Measurements from ENCODE around the gene MEPCE.
"Not testable (repeated sequence)": the region's sequence is repeated elsewhere in the genome, so short reads cannot be mapped to it uniquely, and the experiment has no call there.

MEPCE gene

DNA sequence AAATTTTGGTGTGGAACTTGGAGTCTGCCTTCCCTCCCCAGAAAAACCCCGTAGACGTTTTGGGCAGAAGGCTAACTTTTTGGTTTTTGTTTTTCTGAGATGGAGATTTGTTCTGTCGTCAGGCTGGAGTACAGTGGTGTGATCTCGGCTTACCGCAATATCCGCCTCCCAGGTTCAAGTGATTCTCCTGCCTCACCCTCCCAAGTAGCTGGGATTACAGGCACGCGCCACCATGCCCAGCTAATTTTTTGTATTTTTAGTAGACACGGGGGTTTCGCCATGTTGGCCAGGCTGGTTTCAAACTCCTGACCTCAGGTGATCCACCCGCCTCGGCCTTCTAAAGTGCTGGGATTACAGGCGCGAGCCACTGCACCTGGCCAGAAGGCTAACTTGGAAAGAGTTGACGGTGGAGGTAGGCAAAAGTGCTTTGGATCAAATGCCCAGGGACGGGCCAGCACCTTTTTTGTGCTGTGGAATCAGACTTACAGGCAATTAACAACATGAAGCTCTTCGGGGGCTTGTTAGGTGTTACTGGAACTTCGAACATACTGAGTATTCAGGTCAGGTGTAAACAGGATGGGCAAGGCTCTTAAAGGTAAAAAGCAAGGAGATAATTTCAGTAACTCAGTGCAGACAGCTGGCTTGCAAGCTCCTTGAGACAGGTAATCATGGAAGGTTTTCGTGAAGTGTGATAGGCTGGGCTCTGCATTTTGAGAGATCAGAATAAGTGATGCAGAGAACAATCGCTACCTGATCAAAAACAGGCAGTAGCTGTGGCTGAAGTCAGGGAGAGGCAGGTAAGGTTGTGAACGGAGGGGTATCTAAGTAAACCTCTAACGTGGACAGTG, 4.9 kb downstream of the MEPCE start:
- no peak for DNase-seq

DNA sequence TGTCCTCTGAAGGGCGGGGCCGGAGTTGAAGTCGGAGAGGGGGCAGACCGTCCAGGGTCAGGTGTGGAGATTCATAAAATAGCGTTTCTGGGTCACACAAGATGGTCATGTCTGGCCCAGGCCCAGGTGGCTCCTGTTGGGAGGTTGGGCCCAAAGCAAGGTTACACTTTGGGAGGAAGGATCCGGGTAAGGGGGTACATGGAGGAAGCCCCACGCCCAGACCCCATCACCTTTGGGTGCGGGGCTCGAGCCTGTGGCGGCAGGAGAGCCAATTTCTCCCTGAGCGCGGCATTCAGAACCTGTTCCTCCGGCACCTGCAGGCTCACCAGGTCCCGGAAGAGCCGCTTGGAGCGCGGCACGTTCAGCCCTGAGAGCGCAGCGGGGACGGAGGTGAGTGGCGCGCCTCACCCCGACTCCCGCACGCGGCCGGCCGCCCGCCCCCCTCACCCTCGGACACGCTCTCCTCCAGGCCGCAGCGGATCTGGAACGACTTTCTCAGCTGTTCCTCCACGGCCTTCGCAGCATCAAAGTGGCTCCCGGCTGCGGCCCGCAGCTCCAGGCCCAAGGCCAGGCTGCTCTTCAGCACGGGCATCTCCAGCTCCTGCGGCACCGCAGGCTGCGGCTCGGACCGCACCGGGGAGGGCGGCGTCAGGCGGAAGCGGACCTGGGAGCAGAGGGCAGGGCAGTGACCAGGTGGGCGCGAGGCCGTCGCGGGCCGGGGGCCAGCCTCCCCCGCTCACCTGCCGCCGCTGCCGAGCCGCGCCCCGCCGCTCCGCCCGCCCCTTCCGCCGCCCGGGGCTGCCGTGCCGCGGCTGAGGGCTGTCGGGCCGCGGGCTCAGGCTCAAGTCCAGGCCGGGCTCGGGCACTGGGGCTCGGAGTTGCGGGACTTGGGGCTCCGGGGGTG, 6.0 kb downstream of the MEPCE start:
- peak; percentile 36 for DNase-seq

DNA sequence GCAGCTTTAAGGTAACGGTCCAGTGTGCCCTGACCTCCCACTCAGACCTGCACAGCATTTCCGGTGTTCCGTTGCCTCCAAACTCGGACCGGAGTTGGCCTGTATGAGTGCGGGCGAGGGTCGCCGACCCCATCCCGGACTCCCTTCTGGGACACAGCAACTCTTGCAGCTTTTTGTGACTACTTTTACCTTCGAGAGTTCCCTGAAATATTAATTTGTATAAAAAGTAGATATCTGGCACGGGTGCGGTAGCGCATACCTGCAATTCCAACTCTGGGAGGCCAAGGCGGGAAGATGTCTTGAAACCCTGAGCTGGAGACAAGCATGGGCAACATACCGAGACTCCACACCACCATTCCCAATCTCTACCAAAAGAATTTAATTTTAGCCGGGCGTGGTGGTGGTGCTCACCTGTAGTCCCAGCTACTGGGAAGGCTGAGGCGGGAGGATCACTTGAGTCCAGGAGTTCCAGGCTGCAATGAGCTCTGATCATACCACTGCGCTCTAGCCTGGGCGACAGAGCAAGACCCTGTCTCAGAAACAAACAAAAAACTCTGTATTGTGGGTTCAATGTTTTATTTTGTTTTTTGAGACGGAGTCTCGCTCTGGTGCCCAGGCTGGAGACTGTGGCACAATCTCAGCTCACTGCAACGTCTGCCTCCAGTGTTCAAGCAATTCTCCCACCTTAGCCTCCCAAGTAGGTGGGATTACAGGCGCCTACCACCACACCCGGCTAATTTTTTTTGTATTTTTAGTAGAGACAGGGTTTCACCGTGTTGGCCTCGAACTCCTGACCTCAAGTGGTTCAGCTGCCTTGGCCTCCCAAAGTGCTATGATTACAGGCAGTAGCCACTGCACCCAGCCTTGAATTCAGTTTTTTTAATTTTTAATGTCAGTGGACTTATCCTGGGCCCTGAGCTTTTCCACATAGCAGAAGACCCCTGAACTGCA, 7.8 kb downstream of the MEPCE start:
- DNase-seq = no peak

DNA sequence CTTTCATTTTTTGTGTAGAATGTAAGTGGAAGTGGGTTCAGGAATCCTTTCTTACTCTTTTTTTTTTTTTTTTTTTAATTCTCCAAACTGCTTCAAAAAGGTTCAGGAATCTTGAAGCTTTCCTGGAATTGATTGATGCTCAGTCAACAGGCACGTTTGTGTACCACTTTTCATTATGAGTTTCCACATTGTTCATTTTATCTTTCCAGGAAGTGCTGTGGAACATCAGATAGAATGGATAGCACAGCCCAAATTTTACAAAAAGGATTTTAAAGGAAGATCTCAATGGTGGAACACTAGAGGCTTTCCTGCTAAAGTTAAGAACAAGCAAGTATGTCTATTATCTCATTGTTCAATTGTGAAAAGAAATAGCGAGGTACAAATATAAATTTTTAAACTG, 8.5 kb downstream of the MEPCE start:
- DNase-seq = no peak

DNA sequence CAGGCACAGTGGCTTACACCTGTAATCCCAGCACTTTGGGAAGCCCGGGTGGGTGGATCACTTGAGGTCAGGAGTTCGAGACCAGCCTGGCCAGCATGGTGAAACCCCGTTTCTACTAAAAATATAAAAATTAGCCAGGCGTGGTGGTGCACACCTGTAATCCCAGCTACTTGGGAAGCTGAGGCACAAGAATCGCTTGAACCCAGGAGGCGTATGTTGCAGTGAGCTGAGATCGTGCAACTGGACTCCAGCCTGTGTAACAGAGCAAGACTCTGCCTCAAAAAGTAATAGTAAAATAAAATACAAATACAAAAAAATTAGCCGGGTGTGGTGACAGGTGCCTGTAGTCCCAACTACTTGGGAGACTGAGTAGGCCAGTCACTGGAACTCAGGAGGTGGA, 9.1 kb downstream of the MEPCE start:
- not testable (repeated sequence) for DNase-seq

GRCh38 chr7:100439244-100439643, 9.6 kb downstream of the MEPCE start:
- DNase-seq = not testable (repeated sequence)

DNA sequence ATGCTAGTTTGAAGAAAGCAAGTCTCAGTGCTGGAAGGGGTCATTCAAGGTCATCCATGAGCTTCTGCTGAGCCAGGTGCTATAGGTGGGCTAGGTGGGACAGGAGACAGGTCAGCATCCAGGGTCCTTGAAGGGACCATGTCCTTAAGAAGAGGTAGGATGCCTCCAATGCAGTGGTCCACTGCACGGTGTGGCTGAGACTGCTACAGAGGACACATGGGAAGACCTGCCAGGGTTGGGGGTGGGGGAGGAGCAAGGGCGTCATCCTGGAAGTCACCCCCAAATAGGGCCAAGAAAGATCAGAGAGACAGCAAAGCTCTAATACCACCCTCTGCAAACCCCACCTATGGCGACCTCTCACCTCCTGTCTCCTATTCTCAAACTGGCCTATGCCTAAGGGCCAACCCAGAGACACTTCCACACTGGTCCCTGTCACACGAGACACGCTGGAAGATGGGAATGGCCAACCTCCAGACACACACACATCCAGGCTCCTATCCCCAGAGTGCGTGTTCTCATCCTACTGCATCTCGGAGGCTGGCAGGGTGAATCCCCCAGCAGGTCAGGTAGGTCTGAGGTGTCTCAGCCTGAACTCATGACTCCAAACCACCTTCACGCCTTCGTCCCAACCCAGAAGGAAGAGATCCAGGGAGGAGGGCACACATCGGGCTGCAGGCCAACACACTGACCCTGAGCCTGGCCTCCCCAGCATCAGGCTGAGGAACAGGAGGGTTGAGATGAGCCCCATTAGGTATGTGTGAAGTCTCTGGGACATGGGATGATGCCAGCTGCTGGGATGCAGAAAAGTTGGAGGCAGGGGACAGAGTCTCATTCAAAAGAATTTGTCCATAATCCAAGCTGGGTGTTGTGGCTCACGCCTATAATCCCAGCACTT, 12.3 kb downstream of the MEPCE start:
- DNase-seq = no peak

DNA sequence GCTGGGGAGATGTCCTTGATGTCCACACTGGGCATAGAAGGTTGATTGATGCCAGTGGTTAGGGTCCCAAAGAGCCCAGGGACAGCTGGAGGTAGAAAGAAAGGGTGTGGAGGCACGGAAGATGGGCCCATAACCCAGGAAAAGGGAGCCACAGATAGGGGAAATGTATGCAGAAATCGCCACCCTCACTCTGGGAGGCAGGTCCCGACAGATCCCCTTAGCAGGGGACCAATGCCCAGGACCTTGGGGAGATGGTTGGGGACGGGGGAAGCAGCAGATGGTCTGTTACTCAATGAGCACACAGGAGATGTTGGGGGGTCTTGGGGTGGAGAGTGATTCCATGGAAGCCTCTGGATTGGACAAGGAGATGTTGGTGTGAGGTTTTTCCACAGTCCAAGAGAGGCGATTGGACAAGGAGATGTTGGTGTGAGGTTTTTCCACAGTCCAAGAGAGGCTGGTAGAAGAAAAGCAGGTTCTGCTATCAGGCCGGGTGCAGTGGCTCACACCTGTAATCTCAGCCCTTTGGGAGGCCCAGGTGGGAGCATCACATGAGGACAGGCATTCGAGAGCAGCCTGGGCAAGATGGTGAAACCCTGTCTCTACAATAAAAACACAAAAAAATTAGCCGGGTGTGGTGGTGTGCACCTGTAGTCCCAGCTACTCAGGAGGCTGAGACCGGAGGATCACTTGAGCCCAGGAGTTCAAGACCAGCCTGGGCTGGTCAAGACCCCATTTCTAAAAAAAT, 13.6 kb downstream of the MEPCE start:
- no peak for DNase-seq

GRCh38 chr7:100444311-100445278, 15.0 kb downstream of the MEPCE start:
- DNase-seq = no peak

DNA sequence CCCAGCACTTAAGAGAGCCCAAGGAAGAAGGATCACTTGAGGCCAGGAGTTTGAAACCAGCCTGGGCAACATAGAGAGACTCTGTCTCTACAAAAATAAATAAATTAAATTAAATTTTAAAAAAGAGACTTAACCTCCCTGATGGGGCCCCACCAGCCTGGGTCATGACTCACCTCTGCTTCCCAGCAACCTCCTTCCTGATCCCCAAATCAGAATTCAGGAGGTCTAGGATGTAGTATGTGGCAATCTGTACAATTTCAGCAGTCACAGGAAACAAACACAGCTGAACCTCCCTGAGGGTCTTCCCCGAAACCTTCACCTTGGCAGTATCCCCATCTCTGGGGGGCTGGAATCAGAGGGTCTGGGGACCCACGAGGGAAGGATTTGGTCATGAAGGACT, 16.4 kb downstream of the MEPCE start:
- DNase-seq = no peak

DNA sequence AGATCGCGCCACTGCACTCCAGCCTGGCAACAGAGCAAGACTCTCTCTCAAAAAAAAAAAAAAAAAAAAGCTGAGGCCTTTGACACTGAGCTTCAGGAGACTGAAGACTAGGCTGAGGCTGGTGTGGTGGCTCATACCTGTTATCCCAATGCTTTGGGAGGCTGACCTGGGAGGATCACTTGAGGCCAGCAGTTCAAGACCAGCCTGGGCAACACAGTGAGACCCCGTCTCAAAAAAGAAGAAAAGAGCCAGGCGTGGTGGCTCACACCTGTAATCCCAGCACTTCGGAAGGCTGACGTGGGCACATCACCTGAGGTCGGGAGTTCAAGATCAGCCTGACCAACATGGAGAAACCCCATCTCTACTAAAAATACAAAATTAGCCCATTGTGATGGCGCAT, 17.7 kb downstream of the MEPCE start:
- DNase-seq = not testable (repeated sequence)

- DNase-seq = no peak
Measured at GRCh38 chr7:100449190-100449795, 19.7 kb downstream of the MEPCE start.

DNA sequence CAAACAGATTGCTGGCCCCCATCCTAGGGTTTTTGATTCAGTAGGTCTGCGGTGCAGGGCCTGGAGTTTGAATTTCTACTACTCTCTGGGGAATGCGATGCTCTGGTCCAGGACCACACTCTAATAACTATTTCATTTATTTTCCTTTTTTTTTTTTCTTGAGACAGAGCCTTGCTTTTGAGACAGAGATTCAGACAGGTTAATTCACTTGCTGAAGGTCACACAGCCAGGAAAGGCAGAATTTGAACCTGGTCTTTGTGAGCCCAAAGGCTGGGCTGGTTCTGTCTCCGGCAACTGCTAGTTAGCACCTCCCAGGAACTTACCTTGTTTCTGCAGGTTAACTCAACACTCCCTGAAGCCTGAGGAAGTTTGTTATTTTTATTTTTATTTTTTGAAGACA, 22.9 kb downstream of the MEPCE start:
- DNase-seq = no peak

DNA sequence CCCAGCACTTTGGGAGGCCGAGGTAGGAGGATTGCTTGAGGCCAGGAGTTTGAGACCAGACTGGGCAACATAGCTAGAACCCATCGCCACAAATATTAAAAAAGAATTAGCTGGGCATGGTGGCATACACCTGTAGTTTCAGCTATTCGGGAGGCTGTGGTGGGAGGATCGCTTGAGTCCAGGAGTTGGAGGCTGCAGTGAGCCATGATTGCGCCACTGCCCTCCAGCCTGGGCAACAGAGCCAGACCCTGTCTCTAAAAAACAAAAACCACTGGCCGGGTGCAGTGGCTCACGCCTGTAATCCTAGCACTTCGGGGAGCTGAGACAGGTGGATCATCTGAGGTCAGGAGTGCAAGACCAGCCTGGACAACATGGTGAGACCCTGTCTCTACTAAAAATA, 24.2 kb downstream of the MEPCE start:
- DNase-seq = not testable (repeated sequence)

DNA sequence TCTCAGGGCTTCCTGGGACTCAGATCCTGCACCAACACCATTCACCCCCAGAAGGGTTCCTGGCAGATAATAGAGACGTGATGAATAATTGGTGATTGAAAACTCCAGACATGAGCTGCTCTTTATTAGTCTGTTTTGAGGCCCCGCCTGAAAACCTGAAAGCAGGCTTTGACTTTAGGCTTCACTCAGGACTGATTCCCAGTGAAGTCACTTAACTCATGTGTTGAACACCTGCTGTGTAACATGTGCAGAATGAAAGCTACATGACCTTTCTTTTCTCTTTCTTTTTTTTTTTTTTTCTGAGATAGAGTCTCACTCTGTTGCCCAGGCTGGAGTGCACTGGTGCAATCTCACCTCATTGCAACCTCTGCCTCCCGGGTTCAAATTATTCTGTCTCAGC, 25.6 kb downstream of the MEPCE start:
- DNase-seq = no peak

DNA sequence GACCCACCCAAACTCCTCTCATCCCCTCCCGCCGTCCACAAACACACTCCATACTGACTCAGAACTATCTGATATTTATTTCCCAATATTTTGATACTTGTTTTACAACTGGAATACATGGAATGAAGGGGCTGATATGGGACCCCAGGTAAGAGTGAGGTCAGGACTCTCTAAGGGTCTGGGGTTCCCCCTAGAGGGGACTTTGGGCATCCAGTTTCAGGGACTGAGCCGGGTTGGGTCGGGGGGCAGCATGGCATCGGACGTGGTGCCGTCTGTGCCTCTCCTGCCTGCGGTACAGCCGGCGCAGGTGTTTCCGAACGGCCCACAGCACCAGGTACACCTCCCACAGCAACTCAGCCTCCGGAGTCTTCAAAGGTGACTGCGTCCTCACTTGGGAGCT, 26.9 kb downstream of the MEPCE start:
- DNase-seq = no peak

DNA sequence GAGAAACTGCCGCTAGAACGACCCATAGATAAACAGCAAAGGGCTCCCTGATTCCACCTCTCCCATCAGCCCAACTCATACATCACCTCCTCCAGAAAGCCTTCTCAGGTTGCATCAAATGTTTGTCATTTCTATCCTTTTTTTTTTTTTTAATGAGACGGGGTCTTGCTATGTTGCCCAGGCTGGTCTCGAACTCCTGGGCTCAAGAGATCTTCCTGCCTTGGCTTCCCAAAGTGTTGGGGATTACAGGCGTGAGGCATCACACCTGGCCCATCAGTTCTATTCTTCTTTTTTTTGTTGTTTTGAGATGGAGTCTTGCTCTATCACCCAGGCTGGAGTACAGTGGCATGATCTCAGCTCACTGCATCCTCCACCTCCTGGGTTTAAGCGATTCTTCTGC, 27.4 kb downstream of the MEPCE start:
- no peak for DNase-seq

DNA sequence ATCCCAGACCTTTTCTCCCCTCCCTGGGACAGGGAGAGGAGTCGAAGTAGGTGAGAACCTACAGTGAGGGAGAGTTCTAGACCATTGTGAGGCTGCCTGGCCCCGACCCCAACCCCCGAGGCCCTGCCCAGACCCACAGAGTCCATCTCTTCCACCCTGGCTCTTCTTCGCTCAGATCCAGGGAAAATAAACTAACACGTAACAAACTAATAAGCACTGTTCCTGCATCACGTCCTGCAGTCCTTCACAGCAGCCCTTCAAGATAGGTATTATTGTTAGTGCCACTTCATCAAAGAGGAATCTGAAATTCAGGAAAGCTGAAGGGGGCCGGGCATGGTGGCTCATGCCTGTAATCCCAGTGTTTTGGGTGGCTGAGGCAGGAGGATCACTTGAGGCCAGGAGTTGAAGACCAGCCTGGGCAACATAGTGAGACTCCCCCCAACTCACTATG, 34.6 kb downstream of the MEPCE start, which contains the start of gene SPACDR:
SPACDR (minus strand) TSS at position 51 of the 451 bp plus-strand sequence. CDS start 235 bp downstream, outside the sequence.
- DNase-seq = no peak

GRCh38 chr7:100464791-100465190, 35.2 kb downstream of the MEPCE start:
- DNase-seq = no peak
